PFSK-1 (cell line): ENCODE results near the gene TNFRSF12A.
A peak's percentile ranks its signal among the peaks of the same experiment; 100 is the strongest.

ENCODE experiments used
- FOXP2 ChIP-seq: optimal IDR thresholded peaks from 2 replicates; pipeline ENCODE3; 2011; ENCODE audit warnings: borderline replicate concordance, control low read depth, inconsistent platforms; ENCODE audit not compliant: insufficient read depth; ENCODE audit errors: extremely low read length, extremely low read depth
- POLR2AphosphoS5 ChIP-seq: IDR thresholded peaks from 2 replicates; pipeline ENCODE4 v1.6.1; 2012; ENCODE audit warnings: low read depth, mild to moderate bottlenecking, control low read depth, low read length, moderate library complexity
- REST ChIP-seq, 2 experiments: IDR thresholded peaks; 2 replicates each; pipeline versions ENCODE4 v1.6.1 to v1.8.0; 2011 to 2012; ENCODE audit warnings: low read depth in 2 of 2, low read length in 2 of 2, control low read depth in 1 of 2, inconsistent platforms in 1 of 2, mild to moderate bottlenecking in 1 of 2, moderate library complexity in 1 of 2; ENCODE audit not compliant: insufficient read depth in 1 of 2
- SIN3A ChIP-seq: IDR thresholded peaks from 2 replicates; pipeline ENCODE4 v1.6.1; 2012; ENCODE audit warnings: mild to moderate bottlenecking, low read length, moderate library complexity, borderline replicate concordance; ENCODE audit not compliant: insufficient read depth
- TAF1 ChIP-seq: IDR thresholded peaks from 2 replicates; pipeline ENCODE4 v1.6.1; 2012; ENCODE audit warnings: low read length, control low read depth, borderline replicate concordance; ENCODE audit not compliant: insufficient read depth

Gene TNFRSF12A

GRCh38 chr16:3019594-3020246, 448 bp upstream of the TNFRSF12A start:
- TF ChIP-seq TAF1 (no peak), POLR2AphosphoS5 (no peak; the same call in 1 of the 2 replicates), SIN3A (no peak), REST (IDR thresholded peaks at IDR 0.05; ENCODE audit: insufficient read depth in 1 of 2, low read depth in 2 of 2, low read length in 2 of 2) (no peak), FOXP2 (no peak)

- TF ChIP-seq SIN3A (peak; percentile 7; the same call in 1 of the 2 replicates), POLR2AphosphoS5 (0 out of 2 replicates have a peak, but pooled peaks have one; percentile 31), REST (IDR thresholded peaks at IDR 0.05; ENCODE audit: insufficient read depth in 1 of 2, low read depth in 2 of 2, low read length in 2 of 2) (no peak), TAF1 (no peak), FOXP2 (no peak)
Measured at GRCh38 chr16:3020604-3021448, 658 bp downstream of the TNFRSF12A start.

- TF ChIP-seq REST (IDR thresholded peaks at IDR 0.05; ENCODE audit: insufficient read depth in 1 of 2, low read depth in 2 of 2, low read length in 2 of 2), result no peak
- TF ChIP-seq TAF1, result 0 out of 2 replicates have a peak, but pooled peaks have one; percentile 29
Measured at GRCh38 chr16:3021449-3022207, 1.5 kb downstream of the TNFRSF12A start.

GRCh38 chr16:3022208-3022683, 2.1 kb downstream of the TNFRSF12A start:
- TF ChIP-seq POLR2AphosphoS5 (no peak; the same call in 1 of the 2 replicates), FOXP2 (no peak), SIN3A (no peak; the same call in 1 of the 2 replicates), REST (IDR thresholded peaks at IDR 0.05; ENCODE audit: insufficient read depth in 1 of 2, low read depth in 2 of 2, low read length in 2 of 2) (no peak), TAF1 (no peak)
